ENCODE results near the gene TFIP11.

DNA sequence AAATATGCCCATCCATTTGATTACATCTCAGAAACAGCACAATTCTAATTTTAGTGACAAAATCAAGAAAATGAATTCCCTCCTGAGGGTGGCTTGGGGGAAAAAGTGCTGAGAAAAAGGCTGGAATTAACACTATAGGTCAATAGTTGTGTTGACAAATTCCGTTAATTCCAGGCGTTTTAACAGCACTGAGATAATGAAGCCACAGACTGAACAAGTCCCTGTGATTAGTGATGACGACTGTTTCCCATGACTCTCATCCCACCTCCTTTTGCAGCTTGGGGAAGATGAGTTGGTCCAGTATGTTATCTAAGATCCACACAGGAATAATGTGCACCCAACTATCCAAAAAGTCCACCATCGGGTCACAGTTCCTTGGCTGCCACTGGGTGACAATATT lies 15.8 kb downstream of the TFIP11 start:
- TF ChIP-seq, protein P1, sequence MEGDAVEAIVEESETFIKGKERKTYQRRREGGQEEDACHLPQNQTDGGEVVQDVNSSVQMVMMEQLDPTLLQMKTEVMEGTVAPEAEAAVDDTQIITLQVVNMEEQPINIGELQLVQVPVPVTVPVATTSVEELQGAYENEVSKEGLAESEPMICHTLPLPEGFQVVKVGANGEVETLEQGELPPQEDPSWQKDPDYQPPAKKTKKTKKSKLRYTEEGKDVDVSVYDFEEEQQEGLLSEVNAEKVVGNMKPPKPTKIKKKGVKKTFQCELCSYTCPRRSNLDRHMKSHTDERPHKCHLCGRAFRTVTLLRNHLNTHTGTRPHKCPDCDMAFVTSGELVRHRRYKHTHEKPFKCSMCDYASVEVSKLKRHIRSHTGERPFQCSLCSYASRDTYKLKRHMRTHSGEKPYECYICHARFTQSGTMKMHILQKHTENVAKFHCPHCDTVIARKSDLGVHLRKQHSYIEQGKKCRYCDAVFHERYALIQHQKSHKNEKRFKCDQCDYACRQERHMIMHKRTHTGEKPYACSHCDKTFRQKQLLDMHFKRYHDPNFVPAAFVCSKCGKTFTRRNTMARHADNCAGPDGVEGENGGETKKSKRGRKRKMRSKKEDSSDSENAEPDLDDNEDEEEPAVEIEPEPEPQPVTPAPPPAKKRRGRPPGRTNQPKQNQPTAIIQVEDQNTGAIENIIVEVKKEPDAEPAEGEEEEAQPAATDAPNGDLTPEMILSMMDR (IDR thresholded peaks at IDR 0.05) = no peak
- no peak for TF ChIP-seq POLR2A (IDR thresholded peaks at IDR 0.05)
- no peak for TF ChIP-seq POLR2AphosphoS5 (IDR thresholded peaks at IDR 0.05)
